Stimulated activated CD8-positive, alpha-beta memory T cell treated with anti-CD3 and anti-CD28 coated beads, Interleukin-4, amount 100 ng/mL, for 4 hours (primary cell): ENCODE measurements around the gene FKBP5.
"Not testable (repeated sequence)": the region's sequence is repeated elsewhere in the genome, so short reads cannot be mapped to it uniquely, and the experiment has no call there.

Experiments
- DNase-seq, 2 donors: peaks; one replicate each; pipeline ENCODE4 v3.0.0-alpha.2; 2020; ENCODE audit warnings: low read depth in 2 of 2, low spot score in 1 of 2

The FKBP5 gene

GRCh38 chr6:35688605-35689322, at the start of gene FKBP5:
Gene FKBP5 (minus strand): TSS chr6:35688915. CDS start chr6:35642824, 46,091 bp downstream.
- DNase-seq: peak; percentile 70 to 82

- no peak for DNase-seq
Observed at GRCh38 chr6:35737413-35738211, 48.9 kb upstream of the FKBP5 start.

- no peak for DNase-seq
Observed at GRCh38 chr6:35736982-35737412, 48.3 kb upstream of the FKBP5 start, which contains the start of gene ARMC12. Gene ARMC12 (plus strand): TSS chr6:35737032. CDS start chr6:35737109, 77 bp downstream.

GRCh38 chr6:35736253-35736894, 47.7 kb upstream of the FKBP5 start:
- DNase-seq: peak; percentile 72 to 85

GRCh38 chr6:35735452-35735851, 46.7 kb upstream of the FKBP5 start:
- no peak for DNase-seq

- DNase-seq: not testable (repeated sequence)
Observed at GRCh38 chr6:35734319-35734718, 45.6 kb upstream of the FKBP5 start.

- no peak for DNase-seq
Observed at GRCh38 chr6:35733633-35734032, 44.9 kb upstream of the FKBP5 start.

GRCh38 chr6:35731736-35732532, 43.2 kb upstream of the FKBP5 start:
- peak; percentile 88 for DNase-seq

GRCh38 chr6:35731414-35731735, 42.7 kb upstream of the FKBP5 start:
- peak; percentile 87 to 93 for DNase-seq

GRCh38 chr6:35730745-35731413, 42.2 kb upstream of the FKBP5 start:
- DNase-seq: no peak

- DNase-seq: no peak
Observed at GRCh38 chr6:35729722-35730121, 41.0 kb upstream of the FKBP5 start.

- DNase-seq: no peak
Observed at GRCh38 chr6:35728683-35729678, 40.3 kb upstream of the FKBP5 start.

GRCh38 chr6:35727935-35728682, 39.4 kb upstream of the FKBP5 start:
- DNase-seq: peak; percentile 50 to 78

- no peak for DNase-seq
Observed at GRCh38 chr6:35727231-35727934, 38.7 kb upstream of the FKBP5 start.

GRCh38 chr6:35725721-35726438, 37.2 kb upstream of the FKBP5 start:
- no peak for DNase-seq

- no peak for DNase-seq
Observed at GRCh38 chr6:35725081-35725708, 36.5 kb upstream of the FKBP5 start.

- DNase-seq: no peak
Observed at GRCh38 chr6:35724471-35724870, 35.8 kb upstream of the FKBP5 start.
